Fibroblast of skin of left biceps (primary cell): ENCODE data around the gene EBI3.
"Not testable (repeated sequence)": the region's sequence is repeated elsewhere in the genome, so short reads cannot be mapped to it uniquely, and the experiment has no call there.

ENCODE experiments used
- DNase-seq, 2 experiments: peaks; one replicate each; pipeline ENCODE4 v3.0.0-alpha.2; 2013; ENCODE audit warnings: low read depth in 2 of 2

The EBI3 gene

DNA sequence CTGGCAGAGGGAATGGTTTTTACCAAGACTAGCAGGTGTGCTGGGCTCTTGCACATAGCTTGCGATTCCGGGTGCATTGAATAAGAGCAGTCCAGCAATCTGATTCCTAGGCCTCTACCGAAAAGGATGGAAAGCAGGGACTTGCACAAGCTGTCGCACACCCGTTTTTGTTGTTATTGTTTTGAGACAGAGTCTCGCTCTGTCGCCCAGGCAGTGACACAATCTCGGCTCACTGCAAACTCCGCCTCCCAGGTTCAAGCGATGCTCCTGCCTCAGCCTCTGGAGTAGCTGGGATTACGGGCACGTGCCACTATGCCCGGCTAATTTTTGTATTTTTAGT lies 5.5 kb downstream of the EBI3 start:
- DNase-seq, result no peak

DNA sequence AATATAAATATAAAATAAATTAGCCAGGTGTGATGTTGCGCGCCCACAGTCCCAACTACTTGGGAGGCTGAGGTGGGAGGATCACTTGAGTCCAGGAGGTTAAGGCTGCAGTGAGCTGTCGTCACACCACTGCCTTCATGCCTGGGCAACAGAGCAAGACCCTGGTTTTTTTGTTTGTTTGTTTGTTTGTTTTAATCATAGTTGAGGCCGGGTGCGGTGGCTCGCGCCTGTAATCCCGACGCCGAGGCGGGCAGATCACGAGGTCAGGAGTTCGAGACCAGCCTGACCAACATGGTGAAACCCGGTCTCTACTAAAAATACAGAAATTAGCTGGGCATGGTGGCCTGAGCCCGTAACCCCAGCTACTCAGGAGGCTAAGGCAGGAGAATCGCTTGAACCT lies 8.2 kb downstream of the EBI3 start:
- DNase-seq, result not testable (repeated sequence)

DNA sequence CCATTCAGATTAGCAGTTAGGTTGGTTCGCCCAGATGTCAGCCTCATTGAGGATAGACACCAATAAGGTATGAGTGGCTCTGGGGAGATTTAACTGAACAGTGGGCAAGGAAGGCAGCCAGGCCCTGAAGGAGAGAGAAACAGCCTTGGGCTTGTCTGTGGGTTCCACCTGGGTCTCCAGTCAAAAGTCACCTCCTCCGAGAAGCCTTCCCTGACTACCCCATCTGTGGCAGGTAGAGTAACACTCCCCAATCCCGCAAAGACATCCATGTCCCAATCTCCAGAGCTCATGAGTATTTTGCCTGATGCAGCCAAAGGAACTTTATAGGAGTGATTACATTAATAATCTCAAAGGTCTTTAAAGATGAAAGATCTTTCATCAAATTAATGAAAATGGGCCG lies 9.5 kb downstream of the EBI3 start:
- DNase-seq, result no peak

DNA sequence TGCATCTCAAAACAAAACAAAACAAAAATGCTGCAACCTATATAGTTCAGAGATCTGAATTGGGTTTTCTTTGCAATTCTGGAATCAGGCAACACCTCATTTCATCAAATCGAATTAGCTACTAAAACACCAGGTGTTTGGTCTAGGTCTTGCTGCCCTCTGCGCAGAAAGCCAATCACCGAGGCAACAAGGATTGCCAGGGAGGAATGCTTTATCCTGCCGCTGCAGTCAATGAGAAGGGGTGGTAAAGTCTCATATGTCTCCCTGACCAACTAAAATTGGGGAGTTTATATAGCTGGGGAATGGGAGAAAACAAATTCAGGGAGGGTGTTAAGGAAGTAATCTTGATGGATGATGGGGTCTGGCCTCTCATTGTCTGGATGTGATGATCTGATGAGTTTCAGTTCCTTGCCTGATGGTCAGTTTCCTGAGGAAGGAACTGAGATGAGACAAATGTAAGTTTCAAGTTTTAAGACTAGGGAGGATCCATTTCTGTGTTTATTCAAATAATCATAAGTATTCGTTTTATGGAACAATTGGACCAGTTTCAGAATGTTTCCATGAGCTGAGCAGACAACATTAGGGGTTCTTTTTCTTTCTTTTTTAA lies 12.6 kb downstream of the EBI3 start:
- DNase-seq, result no peak

DNA sequence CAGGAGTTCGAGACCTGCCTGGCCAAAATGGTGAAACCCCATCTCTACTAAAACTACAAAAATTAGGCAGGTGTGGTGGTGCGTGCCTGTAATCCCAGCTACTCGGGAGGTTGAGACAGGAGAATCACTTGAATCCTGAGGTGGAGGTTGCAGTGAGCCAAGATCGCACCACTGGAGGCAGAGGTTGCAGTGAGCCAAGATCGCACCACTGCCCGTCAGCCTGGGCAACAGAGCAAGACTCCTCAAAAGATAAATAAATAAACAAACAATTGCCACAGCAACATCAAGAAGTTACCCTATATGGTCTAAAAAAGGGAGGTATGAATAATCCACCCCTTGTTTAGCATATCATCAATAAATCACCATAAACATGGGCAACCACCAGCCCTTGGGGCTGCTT lies 16.6 kb downstream of the EBI3 start:
- DNase-seq, result not testable (repeated sequence)

DNA sequence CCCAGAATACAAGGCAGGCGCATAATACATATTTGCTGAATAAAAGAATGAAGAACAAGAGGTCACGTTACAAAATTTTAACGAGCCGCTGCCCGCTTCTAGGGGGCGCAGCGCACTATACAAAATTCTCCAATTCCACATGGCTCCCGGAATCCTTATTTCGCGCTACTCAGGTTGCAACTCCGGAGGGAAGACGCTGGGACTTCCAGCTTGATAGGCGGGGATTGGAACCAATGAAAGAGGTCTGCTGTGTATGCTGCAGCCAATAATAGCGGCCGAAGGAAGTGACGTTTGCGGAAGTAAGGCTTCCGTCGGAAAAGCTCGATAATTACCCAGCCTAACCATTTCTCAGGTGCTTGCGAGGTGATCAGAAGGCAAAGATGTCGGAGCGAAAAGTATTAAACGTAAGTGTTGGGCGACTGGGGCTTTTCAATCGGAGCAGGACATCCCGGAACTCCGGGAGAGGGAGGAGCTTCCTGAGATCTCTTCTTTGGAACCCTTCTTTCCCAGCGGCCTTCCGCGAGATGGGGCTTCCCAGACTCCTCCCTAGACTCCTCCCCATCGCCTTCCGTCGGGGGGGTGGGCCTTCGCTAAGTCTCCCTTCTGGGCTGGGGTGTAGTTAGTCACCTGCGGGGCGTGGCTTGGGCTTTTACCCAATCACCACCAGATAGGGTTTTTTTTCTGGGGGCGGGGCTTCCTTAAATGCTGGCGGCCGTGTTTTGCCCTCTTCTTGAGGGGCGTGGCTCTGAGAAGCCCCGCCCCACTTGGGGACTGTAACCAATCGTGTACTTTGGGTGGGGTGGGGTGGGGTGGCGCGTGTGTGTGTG lies 17.7 kb downstream of the EBI3 start, which contains the start of gene YJU2:
TSS of gene YJU2 (plus strand) at position 314 of the 827 bp plus-strand sequence. CDS start at position 381, 67 bp downstream.
- peak; percentile 99 for DNase-seq

- DNase-seq, result no peak
Measured at GRCh38 chr19:4256563-4256962, 27.2 kb downstream of the EBI3 start.

- DNase-seq, result no peak
Measured at GRCh38 chr19:4257025-4257424, 27.7 kb downstream of the EBI3 start.

DNA sequence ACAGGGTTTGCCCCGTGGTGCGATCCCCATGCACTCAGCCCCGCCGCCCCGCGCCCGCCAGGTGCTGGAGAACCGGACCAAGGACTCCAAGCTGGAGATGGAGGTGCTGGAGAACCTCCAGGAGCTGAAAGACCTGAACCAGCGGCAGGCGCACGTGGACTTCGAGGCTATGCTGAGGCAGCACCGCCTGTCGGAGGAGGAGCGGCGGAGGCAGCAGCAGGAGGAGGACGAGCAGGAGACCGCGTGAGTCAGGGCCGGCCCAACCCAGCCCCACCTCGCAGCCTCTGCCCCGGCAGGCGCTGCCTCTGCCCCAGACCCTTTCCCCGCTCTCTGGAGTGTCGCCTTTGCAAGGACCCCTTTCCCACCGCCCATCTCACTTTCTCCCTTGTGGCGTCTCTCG lies 28.9 kb downstream of the EBI3 start:
- DNase-seq, result no peak

- no peak for DNase-seq
Measured at GRCh38 chr19:4260613-4261191, 31.4 kb downstream of the EBI3 start.

GRCh38 chr19:4264812-4265211 lies 35.5 kb downstream of the EBI3 start:
- no peak for DNase-seq

DNA sequence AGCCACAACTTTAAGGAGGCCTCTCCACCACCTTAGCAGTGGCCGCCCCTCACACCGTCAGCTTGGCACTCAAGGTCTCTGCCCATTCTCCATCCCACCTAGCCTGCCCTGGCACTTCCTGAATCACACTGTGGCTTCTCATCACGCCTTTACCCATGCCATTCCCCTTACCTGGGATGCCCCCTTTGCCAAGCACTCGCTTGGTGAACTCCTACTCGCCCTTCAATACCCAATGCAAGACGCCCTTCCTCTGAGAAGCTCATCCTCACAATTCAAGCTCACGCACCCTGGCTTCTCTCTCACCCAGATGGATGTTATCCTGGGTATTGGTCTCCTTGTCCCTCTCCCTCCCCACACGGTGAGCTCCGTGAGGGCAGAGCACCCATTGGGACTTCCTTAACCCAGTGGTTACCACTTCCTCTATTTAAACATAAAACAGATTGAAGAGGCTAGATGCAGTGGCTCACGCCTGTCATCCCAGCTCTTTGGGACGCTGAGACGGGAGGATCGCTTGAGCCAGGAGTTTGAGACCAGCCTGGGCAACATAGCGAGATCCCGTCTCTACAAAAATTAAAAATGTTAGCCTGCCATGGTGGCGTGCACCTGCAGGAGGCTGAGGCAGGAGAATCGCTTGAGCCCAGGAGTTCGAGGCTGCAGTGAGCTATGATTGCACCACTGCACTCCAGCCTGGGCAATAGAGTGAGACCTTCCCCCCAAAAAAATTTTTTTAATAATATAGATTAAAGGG lies 37.1 kb downstream of the EBI3 start:
- no peak for DNase-seq

DNA sequence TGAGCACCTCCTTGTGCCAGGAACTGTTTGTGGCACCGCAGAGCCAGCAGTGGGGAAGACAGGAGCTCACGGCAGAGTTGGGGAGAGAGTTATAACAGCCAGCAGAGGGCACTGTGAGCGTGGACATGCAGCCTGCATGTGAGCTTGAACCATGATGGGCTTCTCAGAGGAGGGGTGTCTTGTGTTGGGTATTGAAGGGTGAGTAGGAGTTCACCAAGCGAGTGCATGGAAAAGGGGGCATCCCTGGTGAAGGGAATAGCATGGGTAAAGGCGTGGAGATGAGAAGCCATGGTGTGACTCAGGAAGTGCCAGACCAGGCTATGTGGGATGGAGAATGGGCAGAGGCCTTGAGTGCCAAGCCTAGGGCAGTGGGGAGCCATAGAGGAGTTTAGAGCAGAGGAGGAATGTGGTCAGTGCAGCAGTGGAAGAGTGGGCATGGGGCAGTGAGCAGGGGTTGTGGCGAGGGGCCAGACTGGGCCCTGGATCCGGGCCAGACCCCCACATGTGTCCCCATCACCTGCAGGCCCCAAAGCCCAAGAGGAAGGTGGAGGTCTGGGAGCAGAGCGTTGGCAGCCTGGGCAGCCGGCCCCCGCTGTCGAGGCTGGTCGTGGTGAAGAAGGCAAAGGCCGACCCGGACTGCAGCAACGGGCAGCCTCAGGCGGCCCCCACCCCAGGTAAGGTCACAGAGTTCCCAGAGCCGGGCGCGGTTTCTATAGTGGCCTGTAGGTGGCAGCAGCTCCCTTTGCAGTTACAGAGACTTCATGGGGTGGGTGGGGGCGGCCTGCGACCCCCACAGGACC lies 38.0 kb downstream of the EBI3 start:
- DNase-seq, result no peak

DNA sequence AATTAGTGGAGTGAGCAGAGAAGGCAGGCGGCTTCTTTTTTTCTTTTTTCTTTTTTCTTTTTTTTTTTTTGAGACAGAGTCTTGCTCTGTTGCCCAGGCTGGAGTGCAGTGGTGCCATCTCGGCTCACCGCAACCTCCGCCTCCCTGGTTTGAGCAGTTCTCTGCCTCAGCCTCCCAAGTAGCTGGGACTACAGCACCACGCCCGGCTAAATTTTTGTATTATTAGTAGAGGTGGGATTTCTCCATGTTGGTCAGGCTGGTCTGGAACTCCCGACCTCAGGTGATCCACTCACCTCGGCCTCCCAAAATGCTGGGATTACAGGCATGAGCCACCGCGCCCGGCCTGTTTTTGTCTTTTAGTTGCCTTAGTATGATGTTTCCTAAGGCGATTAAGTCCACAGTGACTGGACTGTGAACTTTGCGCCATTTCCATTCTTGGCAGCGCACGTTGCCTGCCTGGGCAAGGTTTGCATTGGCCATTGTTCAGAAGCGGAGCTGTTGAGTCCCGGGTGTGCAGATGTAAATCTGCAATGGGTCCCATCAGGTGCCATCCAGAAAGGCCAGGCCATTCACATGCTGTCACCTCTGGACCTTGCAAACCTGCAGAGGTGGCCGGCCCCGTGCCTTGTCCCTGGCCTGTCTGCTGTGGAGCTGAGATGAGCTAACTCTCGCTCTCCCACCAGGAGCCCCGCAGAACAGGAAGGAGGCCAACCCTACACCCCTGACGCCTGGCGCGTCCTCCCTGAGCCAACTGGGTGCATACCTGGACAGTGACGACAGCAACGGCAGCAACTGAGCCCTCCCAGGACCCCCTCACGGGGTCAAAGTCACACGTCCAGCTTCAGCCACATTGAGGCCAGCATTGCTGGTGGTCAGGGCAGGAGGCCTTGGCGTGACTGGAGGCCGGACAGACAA lies 38.8 kb downstream of the EBI3 start:
- no peak for DNase-seq

DNA sequence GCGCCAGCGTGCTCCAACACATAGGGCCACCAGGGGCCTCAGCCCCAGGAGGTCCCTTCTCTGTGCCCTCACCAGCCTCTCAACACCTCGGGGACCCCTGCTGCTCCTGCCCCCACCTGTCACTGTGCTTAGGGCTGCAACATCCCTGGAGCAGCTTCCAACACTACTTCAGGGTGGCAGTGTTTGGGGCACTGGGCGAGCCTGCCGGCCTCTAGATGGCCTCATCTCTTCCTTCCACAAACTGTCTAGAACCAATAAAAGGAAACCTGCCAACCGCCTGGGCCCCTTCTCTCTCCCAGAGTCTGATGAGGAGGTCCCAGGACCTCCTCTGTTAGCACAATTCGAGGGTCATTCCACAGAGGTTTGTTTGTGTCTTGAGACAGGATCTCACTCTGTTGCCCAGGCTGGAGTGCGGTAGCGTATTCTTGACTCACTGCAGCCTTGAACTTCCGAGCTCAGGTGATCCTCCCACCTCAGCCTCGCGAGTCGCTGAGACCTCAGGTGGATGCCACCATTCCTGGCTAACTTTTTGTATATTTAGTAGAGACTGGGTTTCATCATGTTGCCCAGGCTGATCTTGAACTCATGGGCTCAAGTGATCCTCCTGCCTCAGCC lies 39.6 kb downstream of the EBI3 start:
- no peak for DNase-seq

DNA sequence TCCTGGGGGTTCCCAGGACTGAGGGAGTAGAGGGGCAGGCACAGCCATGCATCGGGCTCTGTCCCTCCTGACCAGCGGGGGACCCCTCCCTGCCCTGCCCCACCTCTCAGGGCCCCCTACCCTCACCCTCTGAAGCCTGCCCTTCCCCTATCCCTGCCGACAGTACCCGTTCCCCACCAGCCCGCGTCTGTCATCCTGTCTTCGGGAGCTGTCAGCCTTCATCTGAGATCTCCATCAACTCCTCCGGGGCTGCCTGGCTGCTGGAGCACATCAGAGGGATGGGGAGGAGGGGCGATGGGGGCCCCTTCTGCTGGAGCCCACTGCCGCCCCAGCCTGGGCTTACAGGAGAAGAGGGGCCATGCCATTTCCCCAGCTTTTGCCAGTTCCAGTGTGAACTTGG lies 43.6 kb downstream of the EBI3 start:
- DNase-seq, result no peak

GRCh38 chr19:4274321-4274686 lies 45.0 kb downstream of the EBI3 start:
- DNase-seq, result not testable (repeated sequence)

- DNase-seq, result no peak
Measured at GRCh38 chr19:4277191-4277696, 47.9 kb downstream of the EBI3 start.

DNA sequence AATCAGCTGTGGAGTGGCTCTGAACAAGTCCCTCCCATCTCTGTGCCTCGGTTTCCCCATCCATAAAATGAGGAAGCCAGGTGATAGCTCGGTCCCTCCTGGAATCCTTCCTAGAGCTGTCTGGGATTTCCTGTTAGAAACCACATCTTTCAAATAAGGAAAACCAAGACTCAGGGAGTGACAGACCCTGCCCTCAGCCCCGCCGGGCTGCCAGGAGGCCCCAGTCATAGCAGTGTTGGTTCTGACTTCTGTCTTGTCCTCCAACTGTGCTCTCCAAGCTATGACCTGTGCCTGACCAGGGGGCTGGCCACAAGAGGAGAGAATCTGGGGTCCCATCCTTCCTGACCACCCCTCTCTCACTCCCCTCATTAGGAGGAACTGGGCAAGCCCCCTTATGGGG lies 48.7 kb downstream of the EBI3 start:
- DNase-seq, result no peak
